Esophagus muscularis mucosa (tissue), 4 donors: ENCODE data around the gene BDKRB1. TPM values are rescaled to one million over a fixed set of nuclear protein-coding genes. Genes with fewer than 3 reads are reported as not detected.

Experiments used
- DNase-seq: peaks from one replicate; pipeline ENCODE4 v3.0.0-alpha.2; 2017; ENCODE audit errors: extremely low spot score
- H3K27ac ChIP-seq, 4 donors: fragments of 200-600 bp; sonication (generic); replicated peaks in 1 of 4; 1 replicate in 3 of 4; 2 replicates in 1 of 4; pipeline ENCODE4 v1.5.1; 2016 to 2019; ENCODE audit warnings: mild to moderate bottlenecking in 1 of 4
- H3K27me3 ChIP-seq, 4 donors: fragments of 200-600 bp; sonication (generic); one replicate each; pipeline versions ENCODE4 v1.5.1 to v1.6.0; 2016 to 2019
- H3K36me3 ChIP-seq, 4 donors: fragments of 200-600 bp; sonication (generic); one replicate each; pipeline ENCODE4 v1.5.1; 2016 to 2019
- H3K4me1 ChIP-seq, 4 donors: fragments of 200-600 bp; sonication (generic); one replicate each; pipeline ENCODE4 v1.5.1; 2016 to 2019
- H3K4me3 ChIP-seq, 4 donors: fragments of 200-600 bp; sonication (generic); 1 replicate in 2 of 4; 2 replicates in 2 of 4; pipeline ENCODE4 v1.5.1; 2016 to 2019; ENCODE audit warnings: mild to moderate bottlenecking in 4 of 4, moderate library complexity in 1 of 4
- H3K9me3 ChIP-seq, 4 donors: fragments of 200-600 bp; sonication (generic); 1 replicate in 3 of 4; 2 replicates in 1 of 4; pipeline ENCODE4 v1.5.1; 2016 to 2019
- CTCF ChIP-seq, 3 experiments: fragments of 200-600 bp in 2 of 3; fragments of 450-650 bp in 1 of 3; sonication (generic) in 2 of 3; IDR thresholded peaks; one replicate each; pipeline ENCODE4 v1.5.1; 2017 to 2019; ENCODE audit warnings: antibody characterized with exemption in 3 of 3, mild to moderate bottlenecking in 2 of 3, moderate library complexity in 1 of 3
- EP300 ChIP-seq: sonication (generic); formaldehyde crosslinking; IDR thresholded peaks from one replicate; pipeline ENCODE4 v1.6.1; 2017; ENCODE audit warnings: antibody characterized with exemption
- POLR2A ChIP-seq: fragments of 450-650 bp; IDR thresholded peaks from one replicate; pipeline ENCODE4 v1.6.1; 2017; ENCODE audit warnings: antibody characterized with exemption, moderate library complexity, mild to moderate bottlenecking, low read depth
- POLR2AphosphoS5 ChIP-seq, 2 donors: sonication (generic); formaldehyde crosslinking; IDR thresholded peaks; one replicate each; pipeline ENCODE4 v1.6.1; 2017; ENCODE audit warnings: antibody characterized with exemption in 2 of 2
- WGBS: methylation state at CpG from one replicate; pipeline ENCODE4 v1.1.5; 2018; 5-methylcytosine and 5-hydroxymethylcytosine counted together
- intact Hi-C: fragments of 100-400 bp; cut with DNase I; formaldehyde crosslinking; loops from one replicate; pipeline ENCODE4 v1.15.1; 2023
- total RNA-seq, 4 donors: library from RNA; depleted of rRNA; stranded (reverse); fragments of >200 nt; gene quantifications; one replicate each; pipeline versions ENCODE4 v1.1.0 to v1.2.1, GENCODE V29; 2016

The BDKRB1 gene
- total RNA-seq, 4 donors from 2014 or later, result 0.39 to 7.0 (median 1.4) TPM

- Histone ChIP-seq H3K27me3 (no peaks in the 10 kb centered on the region), H3K36me3 (peaks cover 0 to 22% (median 3%) of the 10 kb centered on the region in 4 donors), H3K27ac (no peak overlapping the region), H3K4me3 (no peak overlapping the region), H3K4me1 (peaks cover 0 to 31% (median 23%) of the 10 kb centered on the region in 4 donors), H3K9me3 (no peaks in the 10 kb centered on the region)
- no peak for TF ChIP-seq CTCF (IDR thresholded peaks at IDR 0.05)
- no peak for TF ChIP-seq EP300
- TF ChIP-seq POLR2AphosphoS5 (IDR thresholded peaks at IDR 0.05), result no peak
- TF ChIP-seq POLR2A, result no peak
- intact Hi-C loops, result no loop called here
- WGBS, result 74% methylated on average over 4 of the region's 4 CpGs
- no peak for DNase-seq
These were observed 20.6 kb upstream of the BDKRB1 start for GRCh38 chr14:96235426-96235825.

DNA sequence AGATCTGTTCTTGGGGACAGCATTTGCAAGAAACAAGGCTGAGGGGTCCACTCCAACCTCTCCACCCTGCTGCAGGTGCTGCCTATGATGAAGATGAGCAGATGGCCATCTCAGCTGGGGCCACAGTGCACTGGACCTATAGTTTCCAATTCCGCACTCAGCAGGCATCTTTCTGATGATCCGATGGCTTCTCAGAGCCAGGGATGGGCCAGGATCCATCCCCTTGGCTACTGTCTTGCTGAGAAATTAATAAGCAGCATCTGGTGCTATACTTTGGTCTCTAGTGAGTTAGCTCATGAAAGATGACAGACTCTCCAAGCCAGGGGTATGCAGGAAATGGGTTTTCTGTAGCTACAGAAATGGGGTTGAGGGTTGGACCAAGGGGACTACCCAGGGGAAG lies 18.4 kb upstream of the BDKRB1 start:
- 78% methylated on average over 2 of the region's 2 CpGs for WGBS
- Histone ChIP-seq H3K9me3 (no peaks in the 10 kb centered on the region), H3K4me3 (no peak overlapping the region), H3K4me1 (peaks cover 0 to 31% (median 23%) of the 10 kb centered on the region in 4 donors), H3K27ac (no peak overlapping the region), H3K27me3 (no peaks in the 10 kb centered on the region), H3K36me3 (peaks cover 0 to 43% (median 14%) of the 10 kb centered on the region in 4 donors)
- intact Hi-C loops, result no loop called here
- no peak for DNase-seq
- TF ChIP-seq EP300, result no peak
- no peak for TF ChIP-seq POLR2A
- TF ChIP-seq CTCF (IDR thresholded peaks at IDR 0.05), result no peak
- no peak for TF ChIP-seq POLR2AphosphoS5 (IDR thresholded peaks at IDR 0.05)

DNA sequence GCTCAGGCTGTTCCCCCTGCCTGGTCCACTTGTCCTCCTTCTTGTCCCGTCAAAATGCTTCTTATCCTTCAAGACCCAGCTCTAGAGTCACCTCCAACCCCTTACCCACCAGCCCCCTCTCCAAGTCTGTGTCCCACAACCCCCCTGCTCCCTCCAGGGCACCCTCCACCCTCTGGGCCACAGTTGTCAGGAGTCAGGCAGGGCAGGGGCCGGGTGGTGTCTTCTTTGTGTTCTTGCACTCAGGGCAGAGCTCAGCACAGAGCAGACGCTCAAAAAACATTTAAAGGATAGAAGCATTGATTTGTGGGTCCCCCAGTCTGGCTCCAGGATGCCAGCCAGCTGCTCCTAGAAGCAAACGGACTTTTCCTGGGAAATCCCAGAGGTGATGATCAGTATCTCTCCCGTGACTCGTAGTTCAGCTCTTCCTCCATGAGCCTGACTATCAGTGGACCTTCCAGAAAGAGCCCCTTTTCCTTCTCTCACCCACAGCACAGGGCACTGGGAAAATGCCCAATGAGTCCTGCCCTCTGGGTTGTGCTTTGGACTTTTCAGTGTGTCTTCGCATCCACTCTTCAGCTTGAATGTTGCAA lies 17.2 kb upstream of the BDKRB1 start:
- Histone ChIP-seq H3K36me3 (peaks cover 0 to 43% (median 14%) of the 10 kb centered on the region in 4 donors), H3K27me3 (no peaks in the 10 kb centered on the region), H3K9me3 (no peaks in the 10 kb centered on the region), H3K4me3 (no peak overlapping the region), H3K4me1 (peaks cover 0 to 21% (median 14%) of the 10 kb centered on the region in 4 donors), H3K27ac (no peak overlapping the region)
- WGBS, result 84% methylated on average over 7 of the region's 7 CpGs
- TF ChIP-seq CTCF (IDR thresholded peaks at IDR 0.05) (no peak), POLR2AphosphoS5 (IDR thresholded peaks at IDR 0.05) (no peak), EP300 (no peak), POLR2A (no peak)
- no peak for DNase-seq
- intact Hi-C loops, result no loop called here

DNA sequence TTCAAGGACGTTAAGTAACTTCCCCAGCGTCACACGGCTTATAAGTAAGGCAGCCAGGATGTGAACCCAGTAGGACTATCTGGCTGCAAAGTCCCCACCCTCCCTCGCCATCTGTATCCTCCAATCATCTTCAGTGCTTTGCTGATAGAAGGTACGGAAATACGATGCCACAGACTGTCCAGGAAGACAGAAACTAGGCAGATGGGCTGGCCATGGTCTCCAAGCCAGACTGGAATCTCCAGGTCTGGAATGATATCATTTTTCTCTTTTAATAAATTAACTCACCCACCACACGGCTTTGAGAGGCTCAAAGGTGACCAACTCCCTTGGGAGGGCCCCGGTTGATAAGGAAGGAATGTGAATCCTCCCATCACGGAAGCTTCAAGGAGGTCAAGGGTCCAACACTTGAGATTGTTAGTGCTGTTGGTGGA lies 16.3 kb upstream of the BDKRB1 start:
- intact Hi-C loops, result no loop called here
- no peaks in the 10 kb centered on the region for H3K9me3 ChIP-seq
- H3K36me3 ChIP-seq, result peaks cover 0 to 43% (median 14%) of the 10 kb centered on the region in 4 donors
- no peaks in the 10 kb centered on the region for H3K27me3 ChIP-seq
- DNase-seq, result no peak
- peaks cover 0 to 11% (median 5%) of the 10 kb centered on the region in 4 donors for H3K4me1 ChIP-seq
- no peak overlapping the region for H3K27ac ChIP-seq
- WGBS, result 80% methylated on average over 9 of the region's 9 CpGs
- TF ChIP-seq CTCF (IDR thresholded peaks at IDR 0.05) (no peak), POLR2AphosphoS5 (IDR thresholded peaks at IDR 0.05) (no peak), POLR2A (no peak), EP300 (no peak)
- no peak overlapping the region for H3K4me3 ChIP-seq

DNA sequence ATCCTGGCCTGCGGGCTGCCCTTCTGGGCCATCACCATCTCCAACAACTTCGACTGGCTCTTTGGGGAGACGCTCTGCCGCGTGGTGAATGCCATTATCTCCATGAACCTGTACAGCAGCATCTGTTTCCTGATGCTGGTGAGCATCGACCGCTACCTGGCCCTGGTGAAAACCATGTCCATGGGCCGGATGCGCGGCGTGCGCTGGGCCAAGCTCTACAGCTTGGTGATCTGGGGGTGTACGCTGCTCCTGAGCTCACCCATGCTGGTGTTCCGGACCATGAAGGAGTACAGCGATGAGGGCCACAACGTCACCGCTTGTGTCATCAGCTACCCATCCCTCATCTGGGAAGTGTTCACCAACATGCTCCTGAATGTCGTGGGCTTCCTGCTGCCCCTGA lies 15.4 kb upstream of the BDKRB1 start:
- H3K4me3 ChIP-seq, result no peak overlapping the region
- no peak for DNase-seq
- H3K27ac ChIP-seq, result no peak overlapping the region
- TF ChIP-seq EP300 (no peak), CTCF (IDR thresholded peaks at IDR 0.05) (no peak), POLR2AphosphoS5 (IDR thresholded peaks at IDR 0.05) (no peak), POLR2A (no peak)
- peaks cover 0 to 9% (median 3%) of the 10 kb centered on the region in 4 donors for H3K4me1 ChIP-seq
- intact Hi-C loops, result no loop called here
- H3K36me3 ChIP-seq, result peaks cover 0 to 43% (median 14%) of the 10 kb centered on the region in 4 donors
- H3K9me3 ChIP-seq, result no peaks in the 10 kb centered on the region
- 92% methylated on average over 13 of the region's 18 CpGs for WGBS
- no peaks in the 10 kb centered on the region for H3K27me3 ChIP-seq
